AG04450 (cell line): ENCODE results near the gene TXNDC9. TPM values are rescaled to one million over a fixed set of nuclear protein-coding genes. Genes with fewer than 3 reads are reported as not detected.
"Not testable (repeated sequence)": the region's sequence is repeated elsewhere in the genome, so short reads cannot be mapped to it uniquely, and the experiment has no call there.

Source experiments
- CTCF ChIA-PET: fragments of 300-600, 350-600 bp; formaldehyde crosslinking; extraction: SDS; loops from one replicate; lab custom pipeline; 2022; ENCODE audit warnings: antibody characterized with exemption, inconsistent platforms; lab: Charles Lee
- POLR2A ChIA-PET: fragments of 350-600 bp; formaldehyde crosslinking; extraction: SDS; loops from one replicate; lab custom pipeline; 2021; ENCODE audit warnings: antibody characterized with exemption, inconsistent platforms; lab: Yijun Ruan, JAX
- DNase-seq: peaks from one replicate; pipeline ENCODE4 v3.0.0-alpha.2; 2011; ENCODE audit warnings: low read depth, low spot score
- H3K27ac ChIP-seq: one replicate; pipeline ENCODE4 v1.5.1; 2012; ENCODE audit warnings: low read depth, low read length, control low read depth
- H3K27me3 ChIP-seq: one replicate; pipeline ENCODE4 v1.6.0; 2012; ENCODE audit warnings: low read length; ENCODE audit not compliant: control insufficient read depth, insufficient read depth
- H3K4me3 ChIP-seq: 2 replicates; pipeline ENCODE4 v1.5.1; 2011; ENCODE audit warnings: mild to moderate bottlenecking, low read depth, low read length, control low read depth
- H3K9me3 ChIP-seq: 2 replicates; pipeline ENCODE4 v1.5.1; 2012; ENCODE audit warnings: low read length; ENCODE audit not compliant: control insufficient read depth, insufficient read depth
- CTCF ChIP-seq: IDR thresholded peaks from 2 replicates; pipeline ENCODE4 v1.5.1; 2011; ENCODE audit warnings: low read depth, low read length, control low read depth, inconsistent platforms
- polyA plus RNA-seq: library from polyadenylated mRNA; depleted of rRNA; stranded (reverse); fragments of >200 nt; gene quantifications from 2 replicates; pipeline ENCODE4 v1.2.3, GENCODE V29; 2011

Gene TXNDC9
- polyA plus RNA-seq, 1 experiment: 59.7 TPM

DNA sequence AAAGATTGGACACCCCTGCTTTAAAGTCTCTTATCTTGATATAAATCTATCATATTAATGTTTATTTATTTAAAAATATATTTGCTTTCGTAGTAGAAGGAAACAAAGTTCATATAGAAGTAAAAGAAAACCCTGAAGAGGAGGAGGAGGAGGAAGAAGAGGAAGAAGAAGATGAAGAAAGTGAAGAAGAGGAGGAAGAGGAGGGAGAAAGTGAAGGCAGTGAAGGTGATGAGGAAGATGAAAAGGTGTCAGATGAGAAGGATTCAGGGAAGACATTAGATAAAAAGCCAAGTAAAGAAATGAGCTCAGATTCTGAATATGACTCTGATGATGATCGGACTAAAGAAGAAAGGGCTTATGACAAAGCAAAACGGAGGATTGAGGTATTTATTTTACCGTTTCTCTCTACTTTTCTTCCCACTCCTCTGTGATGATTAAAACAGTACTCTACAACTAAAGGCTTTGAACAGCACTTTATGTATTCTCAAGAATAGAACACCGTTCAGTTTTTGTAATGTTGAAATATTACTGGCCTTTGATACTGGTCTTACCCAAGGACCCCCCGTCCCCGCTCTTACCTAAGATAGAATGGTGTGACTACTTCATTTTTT, 40.2 kb upstream of the TXNDC9 start:
- Histone ChIP-seq H3K27ac (no peak overlapping the region), H3K4me3 (no peak overlapping the region), H3K9me3 (no peaks in the 10 kb centered on the region; the same call in 1 of the 2 replicates), H3K27me3 (no peaks in the 10 kb centered on the region)
- DNase-seq: no peak
- POLR2A ChIA-PET: no interaction called here
- no peak for TF ChIP-seq CTCF
- CTCF ChIA-PET: no interaction called here

GRCh38 chr2:99374747-99375146, 38.6 kb upstream of the TXNDC9 start:
- no peak overlapping the region for H3K27ac ChIP-seq
- H3K27me3 ChIP-seq: no peaks in the 10 kb centered on the region
- TF ChIP-seq CTCF: no peak
- CTCF ChIA-PET: interaction anchor here (0.6 to 1.2 kb wide), 2 partner anchors 113 to 115 kb away, joined by 3 read pairs; partner anchors contain the start of gene REV1
- no peak overlapping the region for H3K4me3 ChIP-seq
- H3K9me3 ChIP-seq: no peaks in the 10 kb centered on the region; the same call in 1 of the 2 replicates
- DNase-seq: no peak
- POLR2A ChIA-PET: no interaction called here

- ChIA-PET POLR2A (interaction anchor here (1.2 kb wide), 1 partner anchor 8 kb away, joined by 3 read pairs; no protein-coding TSS in a partner anchor), CTCF (no interaction called here)
- no peak for TF ChIP-seq CTCF
- Histone ChIP-seq H3K27ac (no peak overlapping the region), H3K27me3 (no peaks in the 10 kb centered on the region), H3K9me3 (no peaks in the 10 kb centered on the region; the same call in 1 of the 2 replicates), H3K4me3 (no peak overlapping the region)
- no peak for DNase-seq
Observed at GRCh38 chr2:99373144-99373543, 37.0 kb upstream of the TXNDC9 start.

- H3K4me3 ChIP-seq, CTCF ChIA-PET, POLR2A ChIA-PET, H3K27me3 ChIP-seq, H3K9me3 ChIP-seq, H3K27ac ChIP-seq, DNase-seq: not testable (repeated sequence)
Observed at GRCh38 chr2:99368854-99369253, 32.7 kb upstream of the TXNDC9 start.

DNA sequence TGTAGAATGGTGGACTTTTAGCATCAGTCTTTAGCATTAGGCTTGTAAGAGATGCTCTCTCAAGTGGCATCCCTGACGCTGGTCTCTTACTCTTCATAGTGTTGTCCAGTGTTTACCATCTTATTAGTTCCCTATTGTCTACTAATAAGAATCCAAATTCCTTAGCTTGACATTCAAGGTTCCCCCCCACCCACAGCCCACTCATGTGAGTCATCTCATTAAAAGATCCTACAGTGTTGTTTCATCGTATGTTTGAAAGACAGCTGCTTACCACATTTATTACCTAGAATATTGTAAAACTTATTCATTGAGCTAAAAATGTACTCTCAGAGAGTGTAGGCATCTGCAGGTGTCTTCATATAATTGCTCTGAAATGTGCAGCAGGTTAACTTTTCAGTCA, 29.5 kb upstream of the TXNDC9 start:
- CTCF ChIA-PET: interaction anchor here (0.7 to 3.5 kb wide), 2 partner anchors 29 to 897 kb away, joined by 3 to 10 read pairs; partner anchors contain the start of genes EIF5B and TXNDC9
- no peak for DNase-seq
- no peaks in the 10 kb centered on the region for H3K9me3 ChIP-seq
- POLR2A ChIA-PET: interaction anchor here (0.9 kb wide), 1 partner anchor 8 kb away, joined by 3 read pairs; no protein-coding TSS in a partner anchor
- no peak overlapping the region for H3K4me3 ChIP-seq
- no peak for TF ChIP-seq CTCF
- no peak overlapping the region for H3K27ac ChIP-seq
- H3K27me3 ChIP-seq: no peaks in the 10 kb centered on the region
